H9 (cell line): ENCODE results near the gene CRCP. TPM values are rescaled to one million over a fixed set of nuclear protein-coding genes. Genes with fewer than 3 reads are reported as not detected.

Experiments
- DNase-seq: peaks from one replicate; pipeline ENCODE4 v3.0.0-alpha.2; 2017
- H2AFZ ChIP-seq: one replicate; pipeline ENCODE4 v1.6.1; 2013; ENCODE audit warnings: mild to moderate bottlenecking, low read length, control low read depth, moderate library complexity
- H2AK5ac ChIP-seq: 2 replicates; pipeline ENCODE4 v1.6.1; 2013; ENCODE audit warnings: low read length, control low read depth, mixed read lengths; ENCODE audit not compliant: insufficient read length
- H2BK120ac ChIP-seq: one replicate; pipeline ENCODE4 v1.6.1; 2013; ENCODE audit warnings: low read depth, mild to moderate bottlenecking, low read length, control low read depth, inconsistent platforms; ENCODE audit not compliant: poor library complexity, severe bottlenecking
- H2BK12ac ChIP-seq: 2 replicates; pipeline ENCODE4 v1.6.1; 2013; ENCODE audit warnings: low read length, control low read depth, mixed read lengths, low read depth; ENCODE audit not compliant: insufficient read length
- H2BK15ac ChIP-seq: 2 replicates; pipeline ENCODE4 v1.6.1; 2013; ENCODE audit warnings: low read depth, low read length, control low read depth
- H2BK20ac ChIP-seq: one replicate; pipeline ENCODE4 v1.6.1; 2013; ENCODE audit warnings: low read depth, mild to moderate bottlenecking, low read length, control low read depth, inconsistent platforms; ENCODE audit not compliant: poor library complexity, severe bottlenecking
- H2BK5ac ChIP-seq: 2 replicates; pipeline ENCODE4 v1.6.1; 2013; ENCODE audit warnings: low read length, control low read depth, mixed read lengths; ENCODE audit not compliant: insufficient read length
- H3K14ac ChIP-seq: 2 replicates; pipeline ENCODE4 v1.6.1; 2013; ENCODE audit warnings: low read length, control low read depth; ENCODE audit not compliant: insufficient read depth
- H3K18ac ChIP-seq: 2 replicates; pipeline ENCODE4 v1.6.1; 2013; ENCODE audit warnings: low read depth, mild to moderate bottlenecking, mixed read lengths, low read length, control low read depth; ENCODE audit not compliant: insufficient read length
- H3K23ac ChIP-seq: 2 replicates; pipeline ENCODE4 v1.6.1; 2013; ENCODE audit warnings: low read length, control low read depth, mixed read lengths, low read depth; ENCODE audit not compliant: insufficient read length
- H3K23me2 ChIP-seq: 2 replicates; pipeline ENCODE4 v1.6.1; 2013; ENCODE audit warnings: low read depth, mild to moderate bottlenecking, mixed read lengths, low read length, control low read depth; ENCODE audit not compliant: insufficient read length, poor library complexity, severe bottlenecking
- H3K27ac ChIP-seq: 2 replicates; pipeline ENCODE4 v1.5.1; 2013; ENCODE audit warnings: low read length, control low read depth, mixed read lengths, low read depth; ENCODE audit not compliant: insufficient read length
- H3K27me3 ChIP-seq: 2 replicates; pipeline ENCODE4 v1.6.1; 2013; ENCODE audit warnings: low read length, control low read depth, inconsistent platforms; ENCODE audit not compliant: insufficient read depth
- H3K4ac ChIP-seq: 2 replicates; pipeline ENCODE4 v1.6.1; 2013; ENCODE audit warnings: low read depth, mild to moderate bottlenecking, control low read depth, inconsistent platforms, low read length, moderate library complexity
- H3K4me1 ChIP-seq: 2 replicates; pipeline ENCODE4 v1.6.1; 2013; ENCODE audit warnings: low read length, control low read depth, inconsistent platforms; ENCODE audit not compliant: insufficient read depth
- H3K4me2 ChIP-seq: 2 replicates; pipeline ENCODE4 v1.6.1; 2013; ENCODE audit warnings: low read length, control low read depth, mixed read lengths; ENCODE audit not compliant: insufficient read length, insufficient read depth
- H3K56ac ChIP-seq: 2 replicates; pipeline ENCODE4 v1.6.1; 2013; ENCODE audit warnings: low read depth, mild to moderate bottlenecking, mixed read lengths, low read length, control low read depth; ENCODE audit not compliant: insufficient read length
- H3K79me1 ChIP-seq: 2 replicates; pipeline ENCODE4 v1.6.1; 2013; ENCODE audit warnings: low read depth, mild to moderate bottlenecking, moderate library complexity, low read length, control low read depth, inconsistent platforms; ENCODE audit not compliant: insufficient read depth, poor library complexity, severe bottlenecking
- H3K79me2 ChIP-seq: 2 replicates; pipeline ENCODE4 v1.6.1; 2013; ENCODE audit warnings: low read length, control low read depth, inconsistent platforms; ENCODE audit not compliant: insufficient read depth
- H3K9ac ChIP-seq: 2 replicates; pipeline ENCODE4 v1.6.1; 2013; ENCODE audit warnings: low read length, control low read depth, mixed read lengths; ENCODE audit not compliant: insufficient read length; ENCODE audit errors: extremely low read depth
- H3K9me3 ChIP-seq: one replicate; pipeline ENCODE4 v1.6.1; 2013; ENCODE audit warnings: low read depth, low read length, inconsistent platforms; ENCODE audit not compliant: control insufficient read depth
- H3T11ph ChIP-seq: one replicate; pipeline ENCODE4 v1.6.1; 2013; ENCODE audit warnings: mild to moderate bottlenecking, low read length, control low read depth, inconsistent platforms
- H4K20me1 ChIP-seq: one replicate; pipeline ENCODE4 v1.6.1; 2013; ENCODE audit not compliant: control insufficient read depth, insufficient read length, insufficient read depth
- H4K5ac ChIP-seq: 2 replicates; pipeline ENCODE4 v1.6.1; 2013; ENCODE audit warnings: low read depth, mild to moderate bottlenecking, mixed read lengths, low read length, control low read depth; ENCODE audit not compliant: insufficient read length
- H4K8ac ChIP-seq: replicated peaks from 2 replicates; pipeline ENCODE4 v1.6.1; 2013; ENCODE audit warnings: low read length, control low read depth, mixed read lengths, low read depth; ENCODE audit not compliant: insufficient read length
- H4K91ac ChIP-seq: 2 replicates; pipeline ENCODE4 v1.6.1; 2013; ENCODE audit warnings: low read depth, mild to moderate bottlenecking, moderate library complexity, mixed read lengths, low read length, control low read depth; ENCODE audit not compliant: insufficient read length
- H3K27ac Mint-ChIP-seq, 3 experiments: 2 replicates in 2 of 3; 3 replicates in 1 of 3; pipeline ENCODE4 v1.8.0; 2020 to 2021; ENCODE audit warnings: mixed read lengths in 3 of 3, mild to moderate bottlenecking in 1 of 3, moderate library complexity in 1 of 3
- H3K27me3 Mint-ChIP-seq: 2 replicates; pipeline ENCODE4 v1.8.0; 2021; ENCODE audit warnings: low read depth, mild to moderate bottlenecking, moderate library complexity, mixed read lengths
- H3K36me3 Mint-ChIP-seq, 3 experiments: 2 replicates in 2 of 3; 3 replicates in 1 of 3; pipeline ENCODE4 v1.8.0; 2020 to 2021; ENCODE audit warnings: low read depth in 3 of 3, mixed read lengths in 3 of 3; ENCODE audit not compliant: insufficient read depth in 1 of 3
- H3K4me1 Mint-ChIP-seq, 2 experiments: 2 replicates each; pipeline ENCODE4 v1.8.0; 2020; ENCODE audit warnings: mixed read lengths in 2 of 2
- H3K4me3 Mint-ChIP-seq, 2 experiments: 2 replicates in 1 of 2; 3 replicates in 1 of 2; pipeline ENCODE4 v1.8.0; 2020 to 2021; ENCODE audit warnings: mild to moderate bottlenecking in 2 of 2, mixed read lengths in 2 of 2, moderate library complexity in 1 of 2
- H3K9me3 Mint-ChIP-seq, 2 experiments: 2 replicates in 1 of 2; 3 replicates in 1 of 2; pipeline ENCODE4 v1.8.0; 2020; ENCODE audit warnings: mild to moderate bottlenecking in 2 of 2, mixed read lengths in 2 of 2, moderate library complexity in 1 of 2
- WGBS: extraction: QIAGEN DNeasy Blood & Tissue Kit; methylation state at CpG from one replicate; pipeline ENCODE4 v1.1.7; 2013; ENCODE audit warnings: missing lambda C conversion rate, low lambda C conversion rate, mixed read lengths; ENCODE audit not compliant: insufficient read length; ENCODE audit errors: extremely low coverage; 5-methylcytosine and 5-hydroxymethylcytosine counted together
- total RNA-seq: library from RNA; stranded (reverse); gene quantifications from 2 replicates; pipeline ENCODE4 v1.2.1, GENCODE V29; 2021
- TF ChIP-seq, protein P1 (sequence below): fragments of 200-600 bp; sonication (generic); conservative IDR thresholded peaks from 3 replicates; pipeline ENCODE4 v1.8.0; 2021; ENCODE audit warnings: antibody characterized with exemption, mild to moderate bottlenecking

CRCP gene
- total RNA-seq, 1 experiment from 2014 or later, result 39.0 TPM

GRCh38 chr7:66185680-66186187 lies 71.1 kb downstream of the CRCP start:
- H2BK20ac ChIP-seq, result no peak overlapping the region
- H2BK120ac ChIP-seq, result no peak overlapping the region
- no peak overlapping the region for H2AK5ac ChIP-seq
- H3K9me3 Mint-ChIP-seq, result peaks cover 5% of the 10 kb centered on the region in 2 experiments; a peak in 3 of 5 replicates
- no peaks in the 10 kb centered on the region for H3K23me2 ChIP-seq
- no peak overlapping the region for H3K18ac ChIP-seq
- H3K27me3 Mint-ChIP-seq, result peaks cover 7% of the 10 kb centered on the region
- no peak overlapping the region for H3K14ac ChIP-seq
- TF ChIP-seq, protein P1, sequence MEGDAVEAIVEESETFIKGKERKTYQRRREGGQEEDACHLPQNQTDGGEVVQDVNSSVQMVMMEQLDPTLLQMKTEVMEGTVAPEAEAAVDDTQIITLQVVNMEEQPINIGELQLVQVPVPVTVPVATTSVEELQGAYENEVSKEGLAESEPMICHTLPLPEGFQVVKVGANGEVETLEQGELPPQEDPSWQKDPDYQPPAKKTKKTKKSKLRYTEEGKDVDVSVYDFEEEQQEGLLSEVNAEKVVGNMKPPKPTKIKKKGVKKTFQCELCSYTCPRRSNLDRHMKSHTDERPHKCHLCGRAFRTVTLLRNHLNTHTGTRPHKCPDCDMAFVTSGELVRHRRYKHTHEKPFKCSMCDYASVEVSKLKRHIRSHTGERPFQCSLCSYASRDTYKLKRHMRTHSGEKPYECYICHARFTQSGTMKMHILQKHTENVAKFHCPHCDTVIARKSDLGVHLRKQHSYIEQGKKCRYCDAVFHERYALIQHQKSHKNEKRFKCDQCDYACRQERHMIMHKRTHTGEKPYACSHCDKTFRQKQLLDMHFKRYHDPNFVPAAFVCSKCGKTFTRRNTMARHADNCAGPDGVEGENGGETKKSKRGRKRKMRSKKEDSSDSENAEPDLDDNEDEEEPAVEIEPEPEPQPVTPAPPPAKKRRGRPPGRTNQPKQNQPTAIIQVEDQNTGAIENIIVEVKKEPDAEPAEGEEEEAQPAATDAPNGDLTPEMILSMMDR, result no peak
- H2BK15ac ChIP-seq, result no peak overlapping the region
- no CpG with 5 or more reads among the region's 8 CpGs for WGBS
- H3T11ph ChIP-seq, result no peak overlapping the region
- no peaks in the 10 kb centered on the region for H3K79me1 ChIP-seq
- no peak overlapping the region for H3K9ac ChIP-seq
- no peak overlapping the region for H3K4me3 Mint-ChIP-seq
- H3K36me3 Mint-ChIP-seq, result peaks cover 0 to 4% (median 0%) of the 10 kb centered on the region in 3 experiments; a peak in 5 of 7 replicates
- H3K56ac ChIP-seq, result no peak overlapping the region
- H3K4me1 Mint-ChIP-seq, result no peaks in the 10 kb centered on the region
- H4K91ac ChIP-seq, result no peak overlapping the region
- no peak overlapping the region for H3K4me2 ChIP-seq
- no peak overlapping the region for H2BK12ac ChIP-seq
- no peaks in the 10 kb centered on the region for H3K79me2 ChIP-seq
- H4K5ac ChIP-seq, result no peak overlapping the region
- no peak overlapping the region for H3K4ac ChIP-seq
- no peak overlapping the region for H2AFZ ChIP-seq
- no peaks in the 10 kb centered on the region for H4K20me1 ChIP-seq
- no peaks in the 10 kb centered on the region for H3K4me1 ChIP-seq
- no peaks in the 10 kb centered on the region for H3K9me3 ChIP-seq
- no peak overlapping the region for H3K23ac ChIP-seq
- no peak overlapping the region for H2BK5ac ChIP-seq
- H3K27ac Mint-ChIP-seq, result no peak overlapping the region
- DNase-seq, result no peak
- no peak overlapping the region for H3K27ac ChIP-seq
- H4K8ac ChIP-seq, result no peak overlapping the region
- no peaks in the 10 kb centered on the region; the same call in 1 of the 2 replicates for H3K27me3 ChIP-seq
